ENCODE measurements around the gene OR4D10. TPM values are rescaled to one million over a fixed set of nuclear protein-coding genes. Genes with fewer than 3 reads are reported as not detected.

The OR4D10 gene
- total and polyA plus RNA-seq, 9 of the 15 experiments (the other 6 are each of a cell fraction or from before 2014, with no cell fraction given) = not detected

DNA sequence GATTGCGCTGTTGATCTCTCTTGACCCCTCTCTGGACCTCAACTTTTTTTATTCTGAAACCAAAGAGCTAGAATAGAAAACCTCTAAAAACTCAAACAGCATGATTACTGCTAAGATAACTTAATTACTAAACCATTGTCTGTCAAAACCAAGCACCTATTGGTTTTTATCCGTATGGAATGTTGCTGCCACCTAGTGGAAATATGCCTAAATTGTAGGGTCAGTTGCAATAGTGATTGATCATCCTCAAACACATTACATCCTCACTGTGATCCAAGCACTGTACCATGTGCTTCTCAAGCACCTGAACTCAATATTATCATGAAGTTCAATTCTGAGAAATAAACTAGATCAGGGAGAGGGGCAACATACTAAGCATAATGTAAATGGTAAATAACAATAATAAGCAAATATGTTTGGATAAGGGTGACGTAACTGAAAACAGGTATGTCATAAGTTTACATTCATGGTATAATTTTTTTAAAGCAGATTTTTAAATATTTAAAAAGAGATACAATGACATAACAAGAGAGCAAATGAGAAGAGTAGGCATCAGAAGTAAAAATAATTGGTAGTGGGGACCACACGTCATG, 43.1 kb upstream of the OR4D10 start (continued):
- TF ChIP-seq POLR3G (IDR thresholded peaks at IDR 0.05; ENCODE audit: extremely low read depth, insufficient read length, insufficient replicate concordance) = no peak
- TF ChIP-seq ZNF263 (CRISPR knock-in tag; IDR thresholded peaks at IDR 0.05; ENCODE audit: borderline replicate concordance) = no peak
- TF ChIP-seq ZNF561 (CRISPR knock-in tag; conservative IDR thresholded peaks at IDR 0.05) = no peak
- TF ChIP-seq, protein P1, sequence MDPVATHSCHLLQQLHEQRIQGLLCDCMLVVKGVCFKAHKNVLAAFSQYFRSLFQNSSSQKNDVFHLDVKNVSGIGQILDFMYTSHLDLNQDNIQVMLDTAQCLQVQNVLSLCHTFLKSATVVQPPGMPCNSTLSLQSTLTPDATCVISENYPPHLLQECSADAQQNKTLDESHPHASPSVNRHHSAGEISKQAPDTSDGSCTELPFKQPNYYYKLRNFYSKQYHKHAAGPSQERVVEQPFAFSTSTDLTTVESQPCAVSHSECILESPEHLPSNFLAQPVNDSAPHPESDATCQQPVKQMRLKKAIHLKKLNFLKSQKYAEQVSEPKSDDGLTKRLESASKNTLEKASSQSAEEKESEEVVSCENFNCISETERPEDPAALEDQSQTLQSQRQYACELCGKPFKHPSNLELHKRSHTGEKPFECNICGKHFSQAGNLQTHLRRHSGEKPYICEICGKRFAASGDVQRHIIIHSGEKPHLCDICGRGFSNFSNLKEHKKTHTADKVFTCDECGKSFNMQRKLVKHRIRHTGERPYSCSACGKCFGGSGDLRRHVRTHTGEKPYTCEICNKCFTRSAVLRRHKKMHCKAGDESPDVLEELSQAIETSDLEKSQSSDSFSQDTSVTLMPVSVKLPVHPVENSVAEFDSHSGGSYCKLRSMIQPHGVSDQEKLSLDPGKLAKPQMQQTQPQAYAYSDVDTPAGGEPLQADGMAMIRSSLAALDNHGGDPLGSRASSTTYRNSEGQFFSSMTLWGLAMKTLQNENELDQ (CRISPR knock-in tag; IDR thresholded peaks at IDR 0.05; ENCODE audit: borderline replicate concordance) = no peak
- TF ChIP-seq NUFIP1 (IDR thresholded peaks at IDR 0.05; ENCODE audit: partially characterized antibody) = no peak
- TF ChIP-seq KLF6 (CRISPR knock-in tag; IDR thresholded peaks at IDR 0.05; ENCODE audit: borderline replicate concordance) = no peak
- TF ChIP-seq, protein P2, sequence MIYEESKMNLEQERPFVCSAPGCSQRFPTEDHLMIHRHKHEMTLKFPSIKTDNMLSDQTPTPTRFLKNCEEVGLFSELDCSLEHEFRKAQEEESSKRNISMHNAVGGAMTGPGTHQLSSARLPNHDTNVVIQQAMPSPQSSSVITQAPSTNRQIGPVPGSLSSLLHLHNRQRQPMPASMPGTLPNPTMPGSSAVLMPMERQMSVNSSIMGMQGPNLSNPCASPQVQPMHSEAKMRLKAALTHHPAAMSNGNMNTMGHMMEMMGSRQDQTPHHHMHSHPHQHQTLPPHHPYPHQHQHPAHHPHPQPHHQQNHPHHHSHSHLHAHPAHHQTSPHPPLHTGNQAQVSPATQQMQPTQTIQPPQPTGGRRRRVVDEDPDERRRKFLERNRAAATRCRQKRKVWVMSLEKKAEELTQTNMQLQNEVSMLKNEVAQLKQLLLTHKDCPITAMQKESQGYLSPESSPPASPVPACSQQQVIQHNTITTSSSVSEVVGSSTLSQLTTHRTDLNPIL (CRISPR knock-in tag; IDR thresholded peaks at IDR 0.05) = no peak
- no peak for TF ChIP-seq GTF2A2 (tag; IDR thresholded peaks at IDR 0.05)
- TF ChIP-seq ATF7 (IDR thresholded peaks at IDR 0.05) = no peak
- TF ChIP-seq, protein P3, sequence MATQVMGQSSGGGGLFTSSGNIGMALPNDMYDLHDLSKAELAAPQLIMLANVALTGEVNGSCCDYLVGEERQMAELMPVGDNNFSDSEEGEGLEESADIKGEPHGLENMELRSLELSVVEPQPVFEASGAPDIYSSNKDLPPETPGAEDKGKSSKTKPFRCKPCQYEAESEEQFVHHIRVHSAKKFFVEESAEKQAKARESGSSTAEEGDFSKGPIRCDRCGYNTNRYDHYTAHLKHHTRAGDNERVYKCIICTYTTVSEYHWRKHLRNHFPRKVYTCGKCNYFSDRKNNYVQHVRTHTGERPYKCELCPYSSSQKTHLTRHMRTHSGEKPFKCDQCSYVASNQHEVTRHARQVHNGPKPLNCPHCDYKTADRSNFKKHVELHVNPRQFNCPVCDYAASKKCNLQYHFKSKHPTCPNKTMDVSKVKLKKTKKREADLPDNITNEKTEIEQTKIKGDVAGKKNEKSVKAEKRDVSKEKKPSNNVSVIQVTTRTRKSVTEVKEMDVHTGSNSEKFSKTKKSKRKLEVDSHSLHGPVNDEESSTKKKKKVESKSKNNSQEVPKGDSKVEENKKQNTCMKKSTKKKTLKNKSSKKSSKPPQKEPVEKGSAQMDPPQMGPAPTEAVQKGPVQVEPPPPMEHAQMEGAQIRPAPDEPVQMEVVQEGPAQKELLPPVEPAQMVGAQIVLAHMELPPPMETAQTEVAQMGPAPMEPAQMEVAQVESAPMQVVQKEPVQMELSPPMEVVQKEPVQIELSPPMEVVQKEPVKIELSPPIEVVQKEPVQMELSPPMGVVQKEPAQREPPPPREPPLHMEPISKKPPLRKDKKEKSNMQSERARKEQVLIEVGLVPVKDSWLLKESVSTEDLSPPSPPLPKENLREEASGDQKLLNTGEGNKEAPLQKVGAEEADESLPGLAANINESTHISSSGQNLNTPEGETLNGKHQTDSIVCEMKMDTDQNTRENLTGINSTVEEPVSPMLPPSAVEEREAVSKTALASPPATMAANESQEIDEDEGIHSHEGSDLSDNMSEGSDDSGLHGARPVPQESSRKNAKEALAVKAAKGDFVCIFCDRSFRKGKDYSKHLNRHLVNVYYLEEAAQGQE (IDR thresholded peaks at IDR 0.05; ENCODE audit: borderline replicate concordance) = peak; percentile 52; the same call in 1 of the 2 replicates
- TF ChIP-seq, protein P3 (CRISPR knock-in tag; IDR thresholded peaks at IDR 0.05; ENCODE audit: low read depth) = no peak
- no peak for TF ChIP-seq ZNF224 (CRISPR knock-in tag; IDR thresholded peaks at IDR 0.05)
- TF ChIP-seq, protein P4, sequence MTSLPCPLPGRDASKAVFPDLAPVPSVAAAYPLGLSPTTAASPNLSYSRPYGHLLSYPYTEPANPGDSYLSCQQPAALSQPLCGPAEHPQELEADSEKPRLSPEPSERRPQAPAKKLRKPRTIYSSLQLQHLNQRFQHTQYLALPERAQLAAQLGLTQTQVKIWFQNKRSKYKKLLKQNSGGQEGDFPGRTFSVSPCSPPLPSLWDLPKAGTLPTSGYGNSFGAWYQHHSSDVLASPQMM (CRISPR knock-in tag; IDR thresholded peaks at IDR 0.05) = no peak
- TF ChIP-seq PYGO2 (tag; IDR thresholded peaks at IDR 0.05) = no peak
- TF ChIP-seq GABPA (tag; conservative IDR thresholded peaks at IDR 0.05; ENCODE audit: low read depth) = no peak
- peak; percentile 64 to 81 for TF ChIP-seq RAD21 (CRISPR knock-in tag; conservative IDR thresholded peaks at IDR 0.05 in 1 of 2, IDR thresholded peaks at IDR 0.05 in 1 of 2)
